Measurements from ENCODE around the gene AOAH.
"Not testable (repeated sequence)": the region's sequence is repeated elsewhere in the genome, so short reads cannot be mapped to it uniquely, and the experiment has no call there.

The AOAH gene

DNA sequence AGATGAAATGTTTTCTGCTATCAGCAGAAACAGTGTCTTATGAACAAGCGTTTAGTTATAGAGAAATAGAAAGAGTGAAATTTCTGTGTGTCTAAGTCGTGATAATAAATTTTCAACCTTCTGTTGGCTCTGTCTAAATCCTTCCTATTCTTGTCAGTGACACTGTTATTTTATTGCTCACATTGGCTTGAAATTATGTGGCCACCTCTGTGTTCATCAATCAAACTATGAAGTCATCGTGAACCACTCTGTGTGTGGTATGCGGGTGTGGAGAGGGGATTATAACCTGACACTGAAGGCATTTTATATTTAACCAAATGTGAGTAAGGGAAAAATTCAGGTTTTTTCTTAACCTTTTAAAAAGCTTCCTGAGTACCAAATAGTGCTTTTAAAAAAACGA, 12.3 kb downstream of the AOAH start:
- Histone ChIP-seq H3K9ac (ENCODE audit: low read length) (no peak overlapping the region), H3K36me3 (ENCODE audit: control insufficient read depth, low read depth, low read length) (no peaks in the 10 kb centered on the region), H3K4me3 (ENCODE audit: low read length) (no peak overlapping the region), H3K9me3 (ENCODE audit: control insufficient read depth, low read depth, low read length) (no peaks in the 10 kb centered on the region), H3K27ac (ENCODE audit: low read length) (no peak overlapping the region), H3K27me3 (ENCODE audit: control insufficient read depth, insufficient read depth, low read length) (no peaks in the 10 kb centered on the region), H3K4me1 (ENCODE audit: control insufficient read depth, low read depth, low read length) (no peaks in the 10 kb centered on the region)

DNA sequence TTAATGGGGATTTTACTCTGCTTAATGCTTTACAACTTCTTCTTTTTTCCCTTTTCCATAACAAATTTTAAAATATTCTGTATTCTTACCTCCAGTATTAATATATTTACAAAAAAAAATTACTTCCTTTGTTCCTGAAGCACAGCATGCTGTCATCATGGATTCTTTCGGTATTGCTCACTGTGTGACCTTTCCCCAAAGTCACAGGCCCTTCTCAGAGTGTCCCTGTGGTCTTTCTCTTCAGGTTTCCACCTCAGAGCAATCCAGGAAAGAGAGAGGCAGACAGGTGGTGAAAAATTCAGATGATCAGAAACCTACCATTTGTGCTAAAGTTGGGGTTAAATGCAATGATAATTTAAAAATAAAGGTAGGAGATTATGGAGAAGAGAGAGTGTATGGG, 13.0 kb downstream of the AOAH start:
- H3K4me3 ChIP-seq (ENCODE audit: low read length): no peak overlapping the region
- no peak overlapping the region for H3K9ac ChIP-seq (ENCODE audit: low read length)
- no peaks in the 10 kb centered on the region for H3K36me3 ChIP-seq (ENCODE audit: control insufficient read depth, low read depth, low read length)
- no peaks in the 10 kb centered on the region for H3K4me1 ChIP-seq (ENCODE audit: control insufficient read depth, low read depth, low read length)
- H3K9me3 ChIP-seq (ENCODE audit: control insufficient read depth, low read depth, low read length): no peaks in the 10 kb centered on the region
- no peaks in the 10 kb centered on the region for H3K27me3 ChIP-seq (ENCODE audit: control insufficient read depth, insufficient read depth, low read length)
- H3K27ac ChIP-seq (ENCODE audit: low read length): no peak overlapping the region

DNA sequence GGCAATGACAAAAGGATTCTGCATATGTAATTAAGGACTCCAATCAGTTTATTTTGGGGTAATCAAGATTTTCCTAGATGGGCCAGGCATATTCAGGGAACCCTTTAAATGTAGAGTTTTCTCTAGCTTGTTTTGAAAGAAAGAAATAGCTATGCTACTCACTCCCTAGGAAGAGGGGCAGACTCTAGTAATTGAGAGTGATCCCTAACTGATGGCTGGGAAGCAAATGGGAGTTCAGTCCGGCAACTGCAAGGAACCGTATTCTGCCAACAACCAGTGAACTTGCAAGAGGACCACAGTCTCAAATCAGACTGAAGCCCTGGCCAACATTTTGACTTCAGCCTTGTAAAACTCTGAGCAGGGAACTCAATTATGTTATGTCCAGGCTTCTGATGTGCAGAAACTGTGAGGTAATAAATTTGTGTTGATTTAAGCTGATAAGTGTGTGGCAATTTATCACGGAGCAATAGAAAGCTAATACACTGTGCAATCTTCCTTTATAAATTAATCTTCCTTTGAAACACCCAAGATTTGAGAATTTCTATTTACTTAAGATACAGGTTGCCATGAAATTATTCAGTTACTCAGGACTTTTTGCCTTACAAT, 14.0 kb downstream of the AOAH start:
- H3K36me3 ChIP-seq (ENCODE audit: control insufficient read depth, low read depth, low read length): no peaks in the 10 kb centered on the region
- H3K9me3 ChIP-seq (ENCODE audit: control insufficient read depth, low read depth, low read length): no peaks in the 10 kb centered on the region
- H3K4me1 ChIP-seq (ENCODE audit: control insufficient read depth, low read depth, low read length): no peaks in the 10 kb centered on the region
- no peak overlapping the region for H3K27ac ChIP-seq (ENCODE audit: low read length)
- no peaks in the 10 kb centered on the region for H3K27me3 ChIP-seq (ENCODE audit: control insufficient read depth, insufficient read depth, low read length)
- H3K4me3 ChIP-seq (ENCODE audit: low read length): no peak overlapping the region
- H3K9ac ChIP-seq (ENCODE audit: low read length): no peak overlapping the region

DNA sequence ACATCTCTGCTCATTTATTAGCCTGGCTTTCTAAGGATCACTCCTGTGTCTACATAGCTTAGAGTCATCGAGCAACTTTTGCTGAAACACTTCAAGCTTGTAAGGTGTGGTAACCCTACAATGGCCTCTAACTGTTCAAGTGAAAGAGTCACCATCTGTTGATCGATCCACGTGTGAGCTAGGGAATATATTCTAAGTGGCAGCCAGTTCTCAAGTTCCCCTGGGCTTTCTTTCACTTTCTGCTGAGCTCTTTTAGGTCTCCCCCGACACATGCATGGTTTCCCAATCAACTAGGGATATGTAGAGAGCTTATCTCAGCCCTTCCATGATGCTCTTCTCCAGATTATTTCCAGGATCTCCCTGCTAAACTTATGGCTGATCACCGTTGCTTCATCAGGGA, 15.5 kb downstream of the AOAH start:
- H3K4me3 ChIP-seq (ENCODE audit: low read length): no peak overlapping the region
- H3K27ac ChIP-seq (ENCODE audit: low read length): no peak overlapping the region
- no peaks in the 10 kb centered on the region for H3K9me3 ChIP-seq (ENCODE audit: control insufficient read depth, low read depth, low read length)
- H3K4me1 ChIP-seq (ENCODE audit: control insufficient read depth, low read depth, low read length): no peaks in the 10 kb centered on the region
- no peaks in the 10 kb centered on the region for H3K36me3 ChIP-seq (ENCODE audit: control insufficient read depth, low read depth, low read length)
- no peaks in the 10 kb centered on the region for H3K27me3 ChIP-seq (ENCODE audit: control insufficient read depth, insufficient read depth, low read length)
- no peak overlapping the region for H3K9ac ChIP-seq (ENCODE audit: low read length)

DNA sequence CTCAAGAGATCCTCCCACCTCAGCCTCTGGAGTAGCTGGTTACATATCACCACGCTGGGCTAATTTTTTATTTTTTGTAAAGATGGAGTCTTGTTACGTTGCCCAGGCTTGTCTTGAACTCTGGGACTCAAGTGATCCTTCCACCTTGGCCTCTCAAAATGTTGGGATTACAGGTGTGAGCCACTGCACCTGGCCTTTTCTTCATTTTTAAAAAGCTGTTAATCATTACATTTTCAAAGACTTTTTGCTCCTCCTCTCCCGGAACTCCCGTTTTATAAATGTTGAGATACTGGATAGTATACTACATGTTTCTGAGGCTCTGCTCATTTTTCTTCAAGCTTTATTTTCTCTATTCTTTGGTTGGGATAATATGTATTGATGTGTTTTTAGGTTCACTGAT, 16.4 kb downstream of the AOAH start:
- Histone ChIP-seq H3K9ac (ENCODE audit: low read length) (no peak overlapping the region), H3K4me3 (ENCODE audit: low read length) (no peak overlapping the region), H3K27ac (ENCODE audit: low read length) (no peak overlapping the region), H3K9me3 (ENCODE audit: control insufficient read depth, low read depth, low read length) (no peaks in the 10 kb centered on the region), H3K36me3 (ENCODE audit: control insufficient read depth, low read depth, low read length) (no peaks in the 10 kb centered on the region), H3K27me3 (ENCODE audit: control insufficient read depth, insufficient read depth, low read length) (no peaks in the 10 kb centered on the region), H3K4me1 (ENCODE audit: control insufficient read depth, low read depth, low read length) (no peaks in the 10 kb centered on the region)

DNA sequence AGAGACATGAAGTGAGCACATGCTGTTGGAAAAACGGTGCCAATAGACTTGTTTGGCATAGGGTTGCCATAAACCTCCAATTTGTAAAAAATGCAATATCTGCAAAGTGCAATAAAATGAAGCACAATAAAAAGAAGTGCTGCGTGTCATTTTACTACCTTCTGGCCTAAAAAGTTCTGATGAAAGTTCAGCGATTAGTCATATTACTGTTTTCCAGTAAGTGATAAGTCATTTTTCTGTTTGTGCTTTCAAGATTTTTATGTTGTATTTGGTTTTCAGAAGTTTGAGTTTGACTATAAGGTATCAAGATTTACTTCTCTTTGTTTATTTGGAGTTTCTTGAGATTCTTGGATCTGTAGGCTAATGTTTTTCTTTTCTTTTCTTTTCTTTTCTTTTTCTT, 16.8 kb downstream of the AOAH start:
- H3K27me3 ChIP-seq (ENCODE audit: control insufficient read depth, insufficient read depth, low read length): no peaks in the 10 kb centered on the region
- no peaks in the 10 kb centered on the region for H3K4me1 ChIP-seq (ENCODE audit: control insufficient read depth, low read depth, low read length)
- no peak overlapping the region for H3K9ac ChIP-seq (ENCODE audit: low read length)
- H3K4me3 ChIP-seq (ENCODE audit: low read length): no peak overlapping the region
- no peaks in the 10 kb centered on the region for H3K36me3 ChIP-seq (ENCODE audit: control insufficient read depth, low read depth, low read length)
- H3K9me3 ChIP-seq (ENCODE audit: control insufficient read depth, low read depth, low read length): no peaks in the 10 kb centered on the region
- H3K27ac ChIP-seq (ENCODE audit: low read length): no peak overlapping the region

DNA sequence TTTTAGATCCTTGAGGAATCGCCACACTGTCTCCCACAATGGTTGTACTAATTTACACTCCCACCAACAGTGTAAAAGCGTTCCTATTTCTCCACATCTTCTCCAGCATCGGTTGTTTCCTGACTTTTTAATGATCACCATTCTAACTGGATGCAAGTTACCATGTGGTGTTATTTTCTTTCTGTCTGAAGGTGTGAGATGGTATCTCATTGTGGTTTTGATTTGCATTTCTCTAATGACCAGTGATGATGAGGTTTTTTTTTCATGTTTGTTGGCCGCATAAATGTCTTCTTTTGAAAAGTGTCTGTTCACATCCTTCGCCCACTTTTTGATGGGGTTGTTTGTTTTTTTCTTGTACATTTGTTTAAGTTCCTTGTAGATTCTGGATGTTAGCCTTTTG, 20.4 kb downstream of the AOAH start:
- not testable (repeated sequence) for H3K27me3 ChIP-seq (ENCODE audit: control insufficient read depth, insufficient read depth, low read length); H3K4me3 ChIP-seq (ENCODE audit: low read length); H3K9me3 ChIP-seq (ENCODE audit: control insufficient read depth, low read depth, low read length); H3K9ac ChIP-seq (ENCODE audit: low read length); H3K27ac ChIP-seq (ENCODE audit: low read length); H3K4me1 ChIP-seq (ENCODE audit: control insufficient read depth, low read depth, low read length); H3K36me3 ChIP-seq (ENCODE audit: control insufficient read depth, low read depth, low read length)

DNA sequence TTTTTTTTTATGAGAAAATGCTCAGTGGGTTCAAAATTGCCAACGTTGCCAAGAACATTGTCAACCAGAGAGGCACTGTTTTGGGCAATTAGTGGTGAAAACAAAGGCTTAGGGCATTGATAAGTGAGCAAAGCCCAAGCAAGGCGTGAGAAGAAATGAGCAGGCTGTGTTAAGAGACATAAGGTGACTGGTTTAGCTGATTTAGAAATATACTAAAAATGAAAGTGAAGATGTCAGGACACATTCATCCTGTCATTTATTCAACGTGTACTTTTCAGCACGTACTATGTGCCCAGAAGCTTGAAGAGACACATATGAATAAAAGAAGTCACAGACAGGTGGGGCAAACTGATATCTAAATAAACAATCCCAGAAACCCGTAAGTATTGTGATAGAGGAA, 31.8 kb downstream of the AOAH start:
- Histone ChIP-seq H3K4me3 (ENCODE audit: low read length) (no peak overlapping the region), H3K27me3 (ENCODE audit: control insufficient read depth, insufficient read depth, low read length) (no peaks in the 10 kb centered on the region), H3K36me3 (ENCODE audit: control insufficient read depth, low read depth, low read length) (no peaks in the 10 kb centered on the region)

DNA sequence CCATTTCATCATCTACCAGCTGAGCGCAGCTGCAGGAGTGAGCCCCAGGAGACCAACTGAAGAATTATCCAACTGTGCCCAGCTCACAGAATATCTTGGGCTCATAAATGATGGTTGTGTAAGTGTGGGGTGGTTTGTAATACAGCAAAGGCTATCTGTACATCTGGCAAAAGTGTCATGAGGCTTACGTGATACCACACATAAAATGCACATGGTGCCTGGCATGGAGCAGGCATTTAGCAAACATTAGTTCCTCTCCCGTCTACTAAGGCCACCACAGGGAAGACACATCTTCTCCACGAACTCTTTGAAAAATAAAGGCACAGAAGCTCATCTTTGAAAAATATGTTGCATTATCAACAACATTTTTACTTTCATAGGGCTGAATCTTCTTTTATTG, 32.3 kb downstream of the AOAH start:
- Histone ChIP-seq H3K36me3 (ENCODE audit: control insufficient read depth, low read depth, low read length) (no peaks in the 10 kb centered on the region), H3K4me1 (ENCODE audit: control insufficient read depth, low read depth, low read length) (no peaks in the 10 kb centered on the region), H3K27ac (ENCODE audit: low read length) (no peak overlapping the region), H3K9me3 (ENCODE audit: control insufficient read depth, low read depth, low read length) (no peaks in the 10 kb centered on the region), H3K9ac (ENCODE audit: low read length) (no peak overlapping the region), H3K27me3 (ENCODE audit: control insufficient read depth, insufficient read depth, low read length) (no peaks in the 10 kb centered on the region), H3K4me3 (ENCODE audit: low read length) (no peak overlapping the region)

More for the DNA sequence above, 31.8 kb downstream of the AOAH start:
- H3K4me1 ChIP-seq (ENCODE audit: control insufficient read depth, low read depth, low read length): no peaks in the 10 kb centered on the region
- no peak overlapping the region for H3K27ac ChIP-seq (ENCODE audit: low read length)
- H3K9me3 ChIP-seq (ENCODE audit: control insufficient read depth, low read depth, low read length): no peaks in the 10 kb centered on the region
- no peak overlapping the region for H3K9ac ChIP-seq (ENCODE audit: low read length)

DNA sequence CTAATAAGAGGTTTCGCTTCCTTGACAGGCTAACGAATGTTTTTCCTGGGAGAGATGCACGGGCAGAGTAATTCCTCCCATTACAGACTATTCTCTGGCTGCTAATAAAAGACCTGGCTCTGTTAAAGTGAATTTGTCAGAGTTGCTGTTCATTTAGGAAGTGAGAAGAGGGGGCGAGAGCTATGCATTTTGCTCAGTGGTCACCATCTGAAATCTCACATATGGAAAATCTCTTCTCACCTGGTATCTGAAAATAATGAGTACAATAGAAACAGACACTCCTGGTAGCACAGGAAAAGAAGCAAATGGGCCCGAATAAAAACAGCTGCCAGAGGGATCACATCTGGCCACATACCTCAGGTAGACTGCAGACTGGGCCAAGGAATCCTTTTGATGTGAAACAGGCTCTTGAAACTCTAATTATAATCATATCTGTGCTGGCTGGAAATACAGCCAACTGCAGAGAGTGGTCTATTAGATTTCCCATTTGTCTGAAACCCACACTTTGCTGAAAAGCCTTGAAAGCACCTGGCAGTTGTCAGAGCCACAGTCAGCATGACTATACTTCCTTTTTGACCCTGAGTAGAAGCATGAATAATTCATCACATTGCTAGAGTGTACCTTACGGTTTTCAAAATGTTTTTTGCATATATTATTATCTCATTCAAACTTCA, 33.6 kb downstream of the AOAH start:
- no peak overlapping the region for H3K27ac ChIP-seq (ENCODE audit: low read length)
- no peaks in the 10 kb centered on the region for H3K4me1 ChIP-seq (ENCODE audit: control insufficient read depth, low read depth, low read length)
- H3K4me3 ChIP-seq (ENCODE audit: low read length): no peak overlapping the region
- H3K27me3 ChIP-seq (ENCODE audit: control insufficient read depth, insufficient read depth, low read length): no peaks in the 10 kb centered on the region
- H3K9ac ChIP-seq (ENCODE audit: low read length): no peak overlapping the region
- no peaks in the 10 kb centered on the region for H3K9me3 ChIP-seq (ENCODE audit: control insufficient read depth, low read depth, low read length)
- H3K36me3 ChIP-seq (ENCODE audit: control insufficient read depth, low read depth, low read length): no peaks in the 10 kb centered on the region

DNA sequence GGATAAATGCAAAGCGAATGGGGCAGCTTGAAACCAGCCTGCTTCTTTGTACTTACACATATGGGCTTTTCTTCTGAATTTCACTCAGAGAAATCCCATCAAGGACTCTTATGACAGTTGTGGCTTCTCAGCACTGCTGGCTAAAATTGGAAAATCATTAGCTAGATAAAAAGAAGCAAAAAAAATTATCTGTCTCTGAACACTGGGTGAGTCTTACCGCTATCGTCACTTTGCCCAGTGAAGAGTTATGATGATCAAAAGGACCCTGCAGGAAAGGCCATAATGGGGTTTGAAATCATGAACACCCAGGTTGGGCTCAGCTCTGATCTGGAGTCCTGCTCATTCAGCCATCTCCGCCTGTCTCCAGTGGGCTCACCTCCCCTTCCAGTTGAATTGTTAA, 34.3 kb downstream of the AOAH start:
- Histone ChIP-seq H3K36me3 (ENCODE audit: control insufficient read depth, low read depth, low read length) (no peaks in the 10 kb centered on the region), H3K27me3 (ENCODE audit: control insufficient read depth, insufficient read depth, low read length) (no peaks in the 10 kb centered on the region), H3K27ac (ENCODE audit: low read length) (no peak overlapping the region)

DNA sequence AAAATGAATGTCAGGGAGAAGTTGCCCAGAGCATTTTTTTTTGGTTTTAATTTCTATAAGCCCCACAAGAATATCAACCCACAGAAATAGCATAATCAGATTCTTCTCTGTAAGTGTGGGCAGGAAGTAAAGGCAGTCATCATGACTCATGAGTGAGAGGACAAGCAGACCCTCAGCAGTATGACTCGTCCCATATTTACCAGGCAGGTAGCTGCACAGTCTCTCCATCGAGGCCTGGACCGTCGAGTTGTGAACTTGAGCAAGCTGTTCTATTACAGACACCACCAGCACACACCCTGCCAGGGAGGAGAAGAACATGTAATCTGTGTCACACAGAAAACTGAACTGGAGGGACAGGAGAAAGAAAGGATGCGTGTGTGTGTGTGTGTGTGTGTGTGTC, 37.8 kb downstream of the AOAH start:
- Histone ChIP-seq H3K4me1 (ENCODE audit: control insufficient read depth, low read depth, low read length) (no peaks in the 10 kb centered on the region), H3K4me3 (ENCODE audit: low read length) (no peak overlapping the region), H3K27me3 (ENCODE audit: control insufficient read depth, insufficient read depth, low read length) (no peaks in the 10 kb centered on the region), H3K9me3 (ENCODE audit: control insufficient read depth, low read depth, low read length) (no peaks in the 10 kb centered on the region), H3K36me3 (ENCODE audit: control insufficient read depth, low read depth, low read length) (no peaks in the 10 kb centered on the region), H3K9ac (ENCODE audit: low read length) (no peak overlapping the region), H3K27ac (ENCODE audit: low read length) (no peak overlapping the region)

More for the DNA sequence above, 34.3 kb downstream of the AOAH start:
- Histone ChIP-seq H3K9me3 (ENCODE audit: control insufficient read depth, low read depth, low read length) (no peaks in the 10 kb centered on the region), H3K4me3 (ENCODE audit: low read length) (no peak overlapping the region), H3K9ac (ENCODE audit: low read length) (no peak overlapping the region), H3K4me1 (ENCODE audit: control insufficient read depth, low read depth, low read length) (no peaks in the 10 kb centered on the region)

Data from iPS-18a (cell line).